Kidney (tissue), 14 donors: ENCODE results near the gene RAB23. TPM values are rescaled to one million over a fixed set of nuclear protein-coding genes. Genes with fewer than 3 reads are reported as not detected.

Source experiments
- DNase-seq, 5 donors: peaks; one replicate each; pipeline ENCODE4 v3.0.0-alpha.2; 2013 to 2020
- FAIRE-seq: peaks from 2 replicates; lab custom pipeline; 2012; peaks lifted over from hg19 to GRCh38; lab: Jason Lieb, UNC
- H3K27ac ChIP-seq, 2 donors: one replicate each; pipeline ENCODE4 v1.7.0; 2013; ENCODE audit warnings: low read depth in 2 of 2, low read length in 2 of 2, inconsistent platforms in 1 of 2
- H3K27me3 ChIP-seq: one replicate; pipeline ENCODE4 v1.7.1; 2013; ENCODE audit warnings: low read length, inconsistent platforms; ENCODE audit not compliant: control insufficient read depth, insufficient read depth
- H3K36me3 ChIP-seq, 3 donors: one replicate each; pipeline versions ENCODE4 v1.7.0 to v1.7.1; 2013; ENCODE audit warnings: low read length in 3 of 3, control low read depth in 1 of 3, inconsistent platforms in 1 of 3; ENCODE audit not compliant: insufficient read depth in 3 of 3, control insufficient read depth in 2 of 3
- H3K4me1 ChIP-seq, 3 donors: one replicate each; pipeline versions ENCODE4 v1.7.0 to v1.7.1; 2013; ENCODE audit warnings: low read length in 3 of 3, inconsistent platforms in 1 of 3, low read depth in 1 of 3; ENCODE audit not compliant: control insufficient read depth in 2 of 3, insufficient read depth in 2 of 3
- H3K4me3 ChIP-seq, 3 donors: one replicate each; pipeline versions ENCODE4 v1.7.0 to v1.8.1; 2013; ENCODE audit warnings: low read length in 3 of 3, control low read depth in 1 of 3, inconsistent platforms in 1 of 3
- H3K9ac ChIP-seq, 3 donors: one replicate each; pipeline versions ENCODE4 v1.7.0 to v1.7.1; 2013; ENCODE audit warnings: low read length in 3 of 3, control low read depth in 1 of 3, inconsistent platforms in 1 of 3
- H3K9me3 ChIP-seq, 3 donors: one replicate each; pipeline versions ENCODE4 v1.7.0 to v1.7.1; 2013; ENCODE audit warnings: low read length in 3 of 3, control low read depth in 1 of 3, inconsistent platforms in 1 of 3; ENCODE audit not compliant: control insufficient read depth in 2 of 3, insufficient read depth in 1 of 3
- CTCF ChIP-seq: IDR thresholded peaks from 3 replicates; pipeline ENCODE4 v1.5.1; 2012; ENCODE audit warnings: mild to moderate bottlenecking, moderate library complexity, borderline replicate concordance; ENCODE audit not compliant: insufficient read depth; ENCODE audit errors: extremely low read depth
- intact Hi-C: fragments of 100-400 bp; cut with DNase I; formaldehyde crosslinking; loops from one replicate; pipeline ENCODE4 v1.11.1; 2022
- polyA plus RNA-seq: library from polyadenylated mRNA; stranded (reverse); fragments of 350-450 nt; fragmentation: Illumina TruSeq; extraction: RNeasy Lipid Tissue Mini Kit (QIAGEN cat#74804); gene quantifications from one replicate; pipeline ENCODE4 v1.2.3, GENCODE V29; 2014; ENCODE audit warnings: low read depth, low replicate concordance; ENCODE audit not compliant: insufficient read depth
- total RNA-seq: library from RNA; stranded (reverse); fragmentation: NEBNext Ultra II Directional; extraction: Animal tissue kit (Norgen Biotek cat#: 25700); gene quantifications from one replicate; pipeline ENCODE4 v1.2.1, GENCODE V29; 2021
- donor health status: control.
- donor health status: control.
- donor health status: control.
- donor health status: control.
- donor health status: control.
- donor health status: DM: yes; HTN: yes; CAD: no.
- donor health status: Normal renal cell carcinoma (clear cell type).

Gene RAB23
- total and polyA plus RNA-seq, 2 donors from 2014 or later: 6.0 to 8.0 TPM

GRCh38 chr6:57209030-57209429 is 13.1 kb downstream of the RAB23 start:
- Histone ChIP-seq H3K9ac (no peak overlapping the region), H3K4me3 (no peak overlapping the region), H3K27ac (no peak overlapping the region), H3K9me3 (no peaks in the 10 kb centered on the region), H3K27me3 (no peaks in the 10 kb centered on the region), H3K4me1 (no peaks in the 10 kb centered on the region), H3K36me3 (no peaks in the 10 kb centered on the region)
- DNase-seq (no peak), FAIRE-seq (no peak)
- intact Hi-C loops: no loop called here
- no peak for TF ChIP-seq CTCF

- no peaks in the 10 kb centered on the region for H3K4me1 ChIP-seq
- H3K9me3 ChIP-seq: no peaks in the 10 kb centered on the region
- FAIRE-seq (no peak), DNase-seq (no peak)
- no peak for TF ChIP-seq CTCF
- H3K9ac ChIP-seq: no peak overlapping the region
- H3K4me3 ChIP-seq: no peak overlapping the region
- H3K27ac ChIP-seq: no peak overlapping the region
- H3K27me3 ChIP-seq: no peaks in the 10 kb centered on the region
- intact Hi-C loops: no loop called here
- no peaks in the 10 kb centered on the region for H3K36me3 ChIP-seq
These were observed 14.2 kb downstream of the RAB23 start for GRCh38 chr6:57207872-57208271.

DNA sequence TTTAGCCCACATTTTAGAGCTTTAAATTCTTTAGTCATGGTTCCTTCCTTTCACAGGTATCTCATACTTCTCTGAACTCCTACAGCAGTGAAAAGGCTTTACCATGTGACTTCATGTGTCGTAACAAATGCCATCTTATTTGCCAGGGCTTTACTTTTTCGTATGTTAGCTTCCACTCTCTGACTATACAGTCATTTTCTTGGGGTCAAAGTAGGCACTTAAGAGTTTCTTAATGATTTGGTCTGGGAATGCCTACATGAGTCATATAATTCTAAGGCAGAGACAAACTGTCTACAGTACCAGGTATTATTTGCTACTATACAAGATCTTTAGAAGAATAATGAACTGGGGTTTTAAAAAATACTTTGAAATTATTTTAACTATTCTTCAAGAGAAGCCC is 15.0 kb downstream of the RAB23 start:
- no peak for TF ChIP-seq CTCF
- Histone ChIP-seq H3K27me3 (no peaks in the 10 kb centered on the region), H3K4me3 (no peak overlapping the region), H3K27ac (no peak overlapping the region), H3K36me3 (peaks cover 0 to 3% (median 0%) of the 10 kb centered on the region in 3 donors), H3K4me1 (no peaks in the 10 kb centered on the region), H3K9me3 (no peaks in the 10 kb centered on the region), H3K9ac (no peak overlapping the region)
- no peak for FAIRE-seq
- DNase-seq: no peak
- intact Hi-C loops: no loop called here
